ENCODE data around the gene PAX2.

GRCh38 chr10:100866010-100866409 is 120.6 kb downstream of the PAX2 start:
- no peak for TF ChIP-seq ZNF660 (CRISPR knock-in tag; IDR thresholded peaks at IDR 0.05; ENCODE audit: borderline replicate concordance, low read depth)
- TF ChIP-seq CTCF (CRISPR knock-in tag; IDR thresholded peaks at IDR 0.05), result no peak
- no peak for TF ChIP-seq HNRNPH1 (optimal IDR thresholded peaks at IDR 0.05; ENCODE audit: low read depth, low read length)
- no peak for TF ChIP-seq TRIM24 (CRISPR knock-in tag; IDR thresholded peaks at IDR 0.05)

All from HepG2 (cell line).